ENCODE results near the gene MYRIP.

- TF ChIP-seq, protein P1, sequence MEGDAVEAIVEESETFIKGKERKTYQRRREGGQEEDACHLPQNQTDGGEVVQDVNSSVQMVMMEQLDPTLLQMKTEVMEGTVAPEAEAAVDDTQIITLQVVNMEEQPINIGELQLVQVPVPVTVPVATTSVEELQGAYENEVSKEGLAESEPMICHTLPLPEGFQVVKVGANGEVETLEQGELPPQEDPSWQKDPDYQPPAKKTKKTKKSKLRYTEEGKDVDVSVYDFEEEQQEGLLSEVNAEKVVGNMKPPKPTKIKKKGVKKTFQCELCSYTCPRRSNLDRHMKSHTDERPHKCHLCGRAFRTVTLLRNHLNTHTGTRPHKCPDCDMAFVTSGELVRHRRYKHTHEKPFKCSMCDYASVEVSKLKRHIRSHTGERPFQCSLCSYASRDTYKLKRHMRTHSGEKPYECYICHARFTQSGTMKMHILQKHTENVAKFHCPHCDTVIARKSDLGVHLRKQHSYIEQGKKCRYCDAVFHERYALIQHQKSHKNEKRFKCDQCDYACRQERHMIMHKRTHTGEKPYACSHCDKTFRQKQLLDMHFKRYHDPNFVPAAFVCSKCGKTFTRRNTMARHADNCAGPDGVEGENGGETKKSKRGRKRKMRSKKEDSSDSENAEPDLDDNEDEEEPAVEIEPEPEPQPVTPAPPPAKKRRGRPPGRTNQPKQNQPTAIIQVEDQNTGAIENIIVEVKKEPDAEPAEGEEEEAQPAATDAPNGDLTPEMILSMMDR (IDR thresholded peaks at IDR 0.05), result no peak
- TF ChIP-seq POLR2A (IDR thresholded peaks at IDR 0.05), result no peak
Observed at GRCh38 chr3:39941931-39942330, 132.5 kb downstream of the MYRIP start.
